Natural killer cell (primary cell): ENCODE data around the gene POLE4. TPM values are rescaled to one million over a fixed set of nuclear protein-coding genes. Genes with fewer than 3 reads are reported as not detected.

Experiments
- ATAC-seq, 3 donors: fragments of 150-1000 bp in 2 of 3; fragments of 200-7000 bp in 1 of 3; cut with Tn5 transposase; 1 replicate in 1 of 3; 2 replicates in 2 of 3; pipeline ENCODE4 v1.10.0; 2021; ENCODE audit warnings: mild to moderate bottlenecking in 2 of 3, moderate library complexity in 2 of 3
- DNase-seq, 2 donors: peaks; one replicate each; pipeline versions ENCODE4 v3.0.0 to v3.0.0-alpha.2; 2013 to 2021; ENCODE audit warnings: mixed read lengths in 1 of 2
- H3K27ac ChIP-seq: one replicate; pipeline ENCODE4 v1.5.1; 2013; ENCODE audit warnings: mild to moderate bottlenecking, low read length
- H3K27me3 ChIP-seq: one replicate; pipeline ENCODE4 v1.6.1; 2013; ENCODE audit warnings: low read length; ENCODE audit not compliant: control insufficient read depth, insufficient read depth
- H3K36me3 ChIP-seq: one replicate; pipeline ENCODE4 v1.6.1; 2013; ENCODE audit warnings: low read length; ENCODE audit not compliant: control insufficient read depth, insufficient read depth
- H3K4me1 ChIP-seq: one replicate; pipeline ENCODE4 v1.6.1; 2013; ENCODE audit warnings: low read length; ENCODE audit not compliant: control insufficient read depth, insufficient read depth
- H3K4me3 ChIP-seq: one replicate; pipeline ENCODE4 v1.5.1; 2013; ENCODE audit warnings: low read length
- H3K9me3 ChIP-seq: one replicate; pipeline ENCODE4 v1.6.1; 2013; ENCODE audit warnings: low read length; ENCODE audit not compliant: control insufficient read depth, insufficient read depth
- H3K27ac Mint-ChIP-seq, 2 donors: one replicate each; pipeline ENCODE4 v1.8.0; 2022; ENCODE audit warnings: mild to moderate bottlenecking in 2 of 2, mixed read lengths in 2 of 2, moderate library complexity in 1 of 2
- H3K27me3 Mint-ChIP-seq, 2 donors: one replicate each; pipeline ENCODE4 v1.8.0; 2022; ENCODE audit warnings: low read depth in 2 of 2, mixed read lengths in 2 of 2
- H3K36me3 Mint-ChIP-seq: one replicate; pipeline ENCODE4 v1.8.0; 2022; ENCODE audit warnings: mixed read lengths
- H3K4me1 Mint-ChIP-seq, 2 donors: one replicate each; pipeline ENCODE4 v1.8.0; 2022; ENCODE audit warnings: mixed read lengths in 2 of 2
- H3K4me3 Mint-ChIP-seq: one replicate; pipeline ENCODE4 v1.8.0; 2022; ENCODE audit warnings: mild to moderate bottlenecking, moderate library complexity, mixed read lengths
- H3K9me3 Mint-ChIP-seq, 2 donors: one replicate each; pipeline ENCODE4 v1.8.0; 2022; ENCODE audit warnings: mixed read lengths in 2 of 2
- WGBS: methylation state at CpG from one replicate; pipeline ENCODE4 v1.1.7; 2013; ENCODE audit warnings: missing lambda C conversion rate; ENCODE audit not compliant: insufficient coverage; 5-methylcytosine and 5-hydroxymethylcytosine counted together
- intact Hi-C: fragments of 100-400 bp; cut with micrococcal nuclease; formaldehyde crosslinking; loops from one replicate; pipeline ENCODE4 v1.14.2; 2022
- total RNA-seq, 4 donors: library from RNA; stranded (reverse); fragments of 120-200 nt in 1 of 4; gene quantifications; one replicate each; pipeline versions ENCODE4 v1.2.3 to v1.2.4, GENCODE V29; 2013 to 2022
- TF ChIP-seq, protein P1 (sequence below): fragments of 200-600 bp; IDR thresholded peaks from one replicate; pipeline ENCODE4 v1.8.0; 2022; ENCODE audit warnings: antibody characterized with exemption

Gene POLE4
- total RNA-seq, 3 donors from 2014 or later (not counting 1 experiment from before 2014, with no cell fraction given): 31.1 to 35.3 (median 34.4) TPM

DNA sequence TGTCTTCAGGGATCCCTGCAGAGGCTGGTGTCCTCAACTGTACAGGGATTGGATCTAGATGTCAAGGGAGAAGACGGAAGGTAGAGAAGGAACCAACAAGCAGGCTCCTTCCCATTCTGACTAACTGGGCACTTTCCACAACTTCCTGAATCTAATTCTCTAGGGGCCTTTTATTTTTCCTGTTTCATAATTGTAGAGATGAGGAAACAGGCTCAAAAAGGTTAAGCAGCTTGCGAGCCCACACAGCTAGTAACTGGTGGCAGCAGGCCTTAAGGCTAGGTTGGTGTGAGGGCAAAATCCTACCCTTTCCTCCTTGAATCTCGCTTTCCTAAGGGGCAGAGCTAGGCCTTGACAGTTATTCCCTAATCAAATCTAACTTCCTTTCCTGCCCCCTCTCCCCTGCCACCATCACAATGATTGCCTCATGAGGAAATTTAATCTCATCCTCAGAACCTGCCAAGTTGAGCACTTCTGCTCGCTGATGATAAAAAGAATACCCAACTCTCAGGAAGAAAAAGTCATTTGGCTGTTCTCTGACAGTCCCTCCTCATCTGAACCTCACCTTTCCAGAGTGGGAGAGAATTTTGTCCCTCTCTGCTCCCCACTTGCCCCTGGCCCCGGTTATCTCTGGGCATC is 35.7 kb upstream of the POLE4 start:
- Histone ChIP-seq H3K27ac (no peak overlapping the region), H3K9me3 (no peaks in the 10 kb centered on the region), H3K27me3 (no peaks in the 10 kb centered on the region), H3K4me3 (no peak overlapping the region), H3K4me1 (peaks cover 13% of the 10 kb centered on the region), H3K36me3 (no peaks in the 10 kb centered on the region)
- DNase-seq (no peak), ATAC-seq (no peak)
- intact Hi-C loops: no loop called here
- TF ChIP-seq, protein P1, sequence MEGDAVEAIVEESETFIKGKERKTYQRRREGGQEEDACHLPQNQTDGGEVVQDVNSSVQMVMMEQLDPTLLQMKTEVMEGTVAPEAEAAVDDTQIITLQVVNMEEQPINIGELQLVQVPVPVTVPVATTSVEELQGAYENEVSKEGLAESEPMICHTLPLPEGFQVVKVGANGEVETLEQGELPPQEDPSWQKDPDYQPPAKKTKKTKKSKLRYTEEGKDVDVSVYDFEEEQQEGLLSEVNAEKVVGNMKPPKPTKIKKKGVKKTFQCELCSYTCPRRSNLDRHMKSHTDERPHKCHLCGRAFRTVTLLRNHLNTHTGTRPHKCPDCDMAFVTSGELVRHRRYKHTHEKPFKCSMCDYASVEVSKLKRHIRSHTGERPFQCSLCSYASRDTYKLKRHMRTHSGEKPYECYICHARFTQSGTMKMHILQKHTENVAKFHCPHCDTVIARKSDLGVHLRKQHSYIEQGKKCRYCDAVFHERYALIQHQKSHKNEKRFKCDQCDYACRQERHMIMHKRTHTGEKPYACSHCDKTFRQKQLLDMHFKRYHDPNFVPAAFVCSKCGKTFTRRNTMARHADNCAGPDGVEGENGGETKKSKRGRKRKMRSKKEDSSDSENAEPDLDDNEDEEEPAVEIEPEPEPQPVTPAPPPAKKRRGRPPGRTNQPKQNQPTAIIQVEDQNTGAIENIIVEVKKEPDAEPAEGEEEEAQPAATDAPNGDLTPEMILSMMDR: no peak
- WGBS: 67% methylated on average over 4 of the region's 5 CpGs
- H3K27ac Mint-ChIP-seq: peak overlapping the region in 1 of 2 donors; percentile 37
- peaks cover 0 to 11% of the 10 kb centered on the region in 2 donors for H3K4me1 Mint-ChIP-seq
- H3K9me3 Mint-ChIP-seq: no peaks in the 10 kb centered on the region
- no peak overlapping the region for H3K4me3 Mint-ChIP-seq
- H3K36me3 Mint-ChIP-seq: no peaks in the 10 kb centered on the region
- H3K27me3 Mint-ChIP-seq: peaks cover 7 to 15% of the 10 kb centered on the region in 2 donors

DNA sequence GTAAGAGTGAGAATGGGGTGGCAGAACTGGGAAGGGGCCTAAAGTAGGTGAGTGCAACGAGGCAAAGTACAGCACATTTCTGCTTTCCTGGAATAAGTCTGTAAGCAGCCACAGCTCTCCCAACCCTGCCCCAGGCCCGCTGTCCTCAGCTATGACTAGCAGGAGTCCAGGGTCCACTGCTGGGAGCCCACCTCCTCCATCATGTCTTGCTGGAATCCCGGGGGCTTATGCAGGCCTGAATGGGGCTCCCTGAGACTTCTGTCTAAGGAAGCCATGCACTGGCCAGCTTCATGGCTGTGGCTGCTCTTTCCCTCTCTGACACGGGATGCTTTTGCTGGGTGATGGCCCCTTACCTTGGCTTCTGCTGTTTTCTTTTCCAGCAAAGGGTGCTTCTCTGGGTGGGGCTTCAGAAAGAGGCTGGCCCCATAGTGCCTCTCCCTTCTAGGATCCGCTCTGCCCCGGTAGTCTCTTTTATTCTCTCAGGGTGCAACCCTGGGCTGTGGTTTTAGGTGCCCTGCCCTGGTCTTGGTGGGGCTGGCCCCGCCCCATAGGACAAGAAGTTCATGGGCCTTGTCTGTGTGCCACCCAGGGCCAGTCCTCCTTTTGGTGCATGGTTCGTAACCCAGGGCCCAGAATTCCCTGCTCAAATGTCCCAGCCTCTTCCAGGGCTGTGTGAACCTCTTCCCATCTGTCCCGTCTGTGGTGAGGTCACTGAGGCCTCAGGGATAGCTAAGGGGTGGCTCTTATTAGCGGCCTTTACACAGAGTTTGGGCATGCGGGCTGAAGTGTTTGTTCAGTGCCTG is 33.8 kb upstream of the POLE4 start:
- ATAC-seq (no peak), DNase-seq (no peak)
- H3K27me3 Mint-ChIP-seq: peaks cover 0 to 8% of the 10 kb centered on the region in 2 donors
- 90% methylated on average over 11 of the region's 11 CpGs for WGBS
- Histone ChIP-seq H3K36me3 (no peaks in the 10 kb centered on the region), H3K27ac (no peak overlapping the region), H3K4me1 (peaks cover 10% of the 10 kb centered on the region), H3K9me3 (no peaks in the 10 kb centered on the region), H3K27me3 (no peaks in the 10 kb centered on the region), H3K4me3 (no peak overlapping the region)
- intact Hi-C loops: no loop called here
- no peak overlapping the region for H3K4me3 Mint-ChIP-seq
- no peaks in the 10 kb centered on the region for H3K9me3 Mint-ChIP-seq
- H3K27ac Mint-ChIP-seq: no peak overlapping the region
- no peaks in the 10 kb centered on the region for H3K36me3 Mint-ChIP-seq
- H3K4me1 Mint-ChIP-seq: peaks cover 0 to 7% of the 10 kb centered on the region in 2 donors
- TF ChIP-seq, protein P1: no peak

DNA sequence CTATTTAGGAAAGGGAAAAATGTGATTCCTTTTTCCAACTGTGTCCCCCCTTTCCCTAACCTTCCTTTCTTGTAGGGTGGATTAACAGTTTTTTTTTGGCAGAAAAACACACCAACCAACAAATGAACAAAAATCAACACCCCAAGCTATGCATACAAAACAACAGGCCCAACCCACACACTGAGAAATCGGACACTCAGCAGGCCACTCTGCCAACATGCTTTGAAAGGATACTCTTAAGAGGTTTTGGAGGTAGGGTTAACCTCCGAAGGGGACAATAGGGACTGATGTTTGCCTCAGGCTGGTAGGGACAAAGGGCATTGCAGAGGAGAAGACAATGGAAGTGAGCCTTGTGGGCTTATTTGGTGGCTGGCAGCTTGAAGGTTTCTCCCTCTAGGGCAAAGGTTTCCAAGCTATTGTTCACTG is 33.1 kb upstream of the POLE4 start:
- Mint-ChIP-seq H3K36me3 (no peaks in the 10 kb centered on the region), H3K27me3 (peaks cover under 1 to 8% of the 10 kb centered on the region in 2 donors), H3K27ac (no peak overlapping the region), H3K9me3 (no peaks in the 10 kb centered on the region), H3K4me3 (no peak overlapping the region), H3K4me1 (peaks cover 0 to 5% of the 10 kb centered on the region in 2 donors)
- 93% methylated on average over 2 of the region's 2 CpGs for WGBS
- no peaks in the 10 kb centered on the region for H3K36me3 ChIP-seq
- H3K27ac ChIP-seq: no peak overlapping the region
- intact Hi-C loops: no loop called here
- no peaks in the 10 kb centered on the region for H3K9me3 ChIP-seq
- H3K4me1 ChIP-seq: peaks cover 4% of the 10 kb centered on the region
- ATAC-seq (no peak), DNase-seq (no peak)
- TF ChIP-seq, protein P1: no peak
- no peaks in the 10 kb centered on the region for H3K27me3 ChIP-seq
- H3K4me3 ChIP-seq: no peak overlapping the region
